ENCODE measurements around the gene RNF180.
"Not testable (repeated sequence)": the region's sequence is repeated elsewhere in the genome, so short reads cannot be mapped to it uniquely, and the experiment has no call there.

The RNF180 gene

GRCh38 chr5:64285188-64286130 lies 119.8 kb downstream of the RNF180 start:
- DNase-seq (ENCODE audit: low spot score): no peak

- DNase-seq (ENCODE audit: low spot score): no peak
Measured at GRCh38 chr5:64286381-64286780, 120.7 kb downstream of the RNF180 start.

- not testable (repeated sequence) for DNase-seq (ENCODE audit: low spot score)
Measured at GRCh38 chr5:64288496-64288895, 122.9 kb downstream of the RNF180 start.

GRCh38 chr5:64292611-64293215 lies 127.1 kb downstream of the RNF180 start:
- no peak for DNase-seq (ENCODE audit: low spot score)

GRCh38 chr5:64295101-64295500 lies 129.5 kb downstream of the RNF180 start:
- DNase-seq (ENCODE audit: low spot score): no peak

GRCh38 chr5:64298586-64298985 lies 132.9 kb downstream of the RNF180 start:
- no peak for DNase-seq (ENCODE audit: low spot score)

- no peak for DNase-seq (ENCODE audit: low spot score)
Measured at GRCh38 chr5:64299805-64300204, 134.2 kb downstream of the RNF180 start.

- no peak for DNase-seq (ENCODE audit: low spot score)
Measured at GRCh38 chr5:64301566-64301965, 135.9 kb downstream of the RNF180 start.

- no peak for DNase-seq (ENCODE audit: low spot score)
Measured at GRCh38 chr5:64308135-64308534, 142.5 kb downstream of the RNF180 start.

GRCh38 chr5:64312491-64312890 lies 146.8 kb downstream of the RNF180 start:
- DNase-seq (ENCODE audit: low spot score): no peak

- DNase-seq (ENCODE audit: low spot score): no peak
Measured at GRCh38 chr5:64315778-64316177, 150.1 kb downstream of the RNF180 start.

GRCh38 chr5:64318175-64318574 lies 152.5 kb downstream of the RNF180 start:
- DNase-seq (ENCODE audit: low spot score): no peak

- no peak for DNase-seq (ENCODE audit: low spot score)
Measured at GRCh38 chr5:64323591-64323990, 157.9 kb downstream of the RNF180 start.

- no peak for DNase-seq (ENCODE audit: low spot score)
Measured at GRCh38 chr5:64330728-64331231, 165.1 kb downstream of the RNF180 start.

GRCh38 chr5:64331597-64332277 lies 166.1 kb downstream of the RNF180 start:
- no peak for DNase-seq (ENCODE audit: low spot score)

GRCh38 chr5:64333886-64334285 lies 168.2 kb downstream of the RNF180 start:
- DNase-seq (ENCODE audit: low spot score): no peak

- no peak for DNase-seq (ENCODE audit: low spot score)
Measured at GRCh38 chr5:64339769-64340168, 174.1 kb downstream of the RNF180 start.

- no peak for DNase-seq (ENCODE audit: low spot score)
Measured at GRCh38 chr5:64340293-64340692, 174.7 kb downstream of the RNF180 start.

- DNase-seq (ENCODE audit: low spot score): no peak
Measured at GRCh38 chr5:64341340-64341739, 175.7 kb downstream of the RNF180 start.

- no peak for DNase-seq (ENCODE audit: low spot score)
Measured at GRCh38 chr5:64344501-64344900, 178.9 kb downstream of the RNF180 start.

GRCh38 chr5:64347309-64347708 lies 181.7 kb downstream of the RNF180 start:
- DNase-seq (ENCODE audit: low spot score): peak; percentile 12

GRCh38 chr5:64364426-64364825 lies 198.8 kb downstream of the RNF180 start:
- DNase-seq (ENCODE audit: low spot score): no peak

- peak; percentile 34 for DNase-seq (ENCODE audit: low spot score)
Measured at GRCh38 chr5:64384765-64385164, 219.1 kb downstream of the RNF180 start.
